Calu3 (cell line): ENCODE measurements around the gene TCF7L2. TPM values are rescaled to one million over a fixed set of nuclear protein-coding genes. Genes with fewer than 3 reads are reported as not detected.

Experiments
- BruUV-seq: library from RNA; stranded (reverse); fragments of 400-500 nt; replicated peaks from 2 replicates; lab custom pipeline; 2021; lab: Mats Ljungman, UMichigan
- CTCF ChIA-PET: fragments of 300-600 bp; sonication (Branson Sonifier 250); formaldehyde crosslinking; loops from one replicate; lab custom pipeline; 2022; ENCODE audit warnings: antibody characterized with exemption; lab: Charles Lee
- DNase-seq: peaks from one replicate; pipeline ENCODE4 v3.0.0; 2022
- H3K27ac Mint-ChIP-seq: one replicate; pipeline ENCODE4 v1.8.0; 2022; ENCODE audit warnings: mixed read lengths; ENCODE audit not compliant: unreplicated experiment
- H3K27me3 Mint-ChIP-seq: one replicate; pipeline ENCODE4 v1.8.0; 2022; ENCODE audit warnings: mixed read lengths; ENCODE audit not compliant: unreplicated experiment
- H3K36me3 Mint-ChIP-seq: one replicate; pipeline ENCODE4 v1.8.0; 2022; ENCODE audit warnings: mild to moderate bottlenecking, moderate library complexity, mixed read lengths; ENCODE audit not compliant: insufficient read depth, unreplicated experiment
- H3K4me1 Mint-ChIP-seq: one replicate; pipeline ENCODE4 v1.8.0; 2022; ENCODE audit warnings: mild to moderate bottlenecking, low read depth, mixed read lengths; ENCODE audit not compliant: unreplicated experiment
- H3K4me3 Mint-ChIP-seq: one replicate; pipeline ENCODE4 v1.8.0; 2022; ENCODE audit warnings: mild to moderate bottlenecking, low read depth, moderate library complexity, mixed read lengths; ENCODE audit not compliant: unreplicated experiment
- H3K9me3 Mint-ChIP-seq: one replicate; pipeline ENCODE4 v1.8.0; 2022; ENCODE audit warnings: low read depth, mixed read lengths; ENCODE audit not compliant: unreplicated experiment
- CTCF ChIP-seq: fragments of 200-600 bp; IDR thresholded peaks from one replicate; pipeline ENCODE4 v1.8.0; 2022; ENCODE audit warnings: antibody characterized with exemption; ENCODE audit not compliant: unreplicated experiment
- intact Hi-C: fragments of 100-400 bp; cut with micrococcal nuclease; formaldehyde crosslinking; loops from one replicate; pipeline ENCODE4 v1.10.0; 2022; ENCODE audit not compliant: unreplicated experiment
- total RNA-seq: library from RNA; stranded (reverse); gene quantifications from 2 replicates; pipeline ENCODE4 v1.2.3, GENCODE V29; 2022

Gene TCF7L2
- total RNA-seq, 1 experiment from 2014 or later: 36.6 TPM

- H3K27me3 Mint-ChIP-seq: no peaks in the 10 kb centered on the region
- DNase-seq: no peak
- peaks cover 61% of the 10 kb centered on the region for H3K36me3 Mint-ChIP-seq
- intact Hi-C loops: no loop called here
- BruUV-seq: no TSS peak
- peaks cover 72% of the 10 kb centered on the region for H3K4me1 Mint-ChIP-seq
- TF ChIP-seq CTCF: no peak
- CTCF ChIA-PET: no interaction called here
- no peaks in the 10 kb centered on the region for H3K9me3 Mint-ChIP-seq
- H3K27ac Mint-ChIP-seq: no peak overlapping the region
- no peak overlapping the region for H3K4me3 Mint-ChIP-seq
These were observed 12.3 kb downstream of the TCF7L2 start for GRCh38 chr10:112962343-112962742.

GRCh38 chr10:112963835-112964234 is 13.8 kb downstream of the TCF7L2 start:
- H3K36me3 Mint-ChIP-seq: peaks cover 47% of the 10 kb centered on the region
- H3K27me3 Mint-ChIP-seq: no peaks in the 10 kb centered on the region
- no peak for DNase-seq
- TF ChIP-seq CTCF: no peak
- no TSS peak for BruUV-seq
- H3K27ac Mint-ChIP-seq: no peak overlapping the region
- intact Hi-C loops: no loop called here
- CTCF ChIA-PET: no interaction called here
- H3K9me3 Mint-ChIP-seq: no peaks in the 10 kb centered on the region
- H3K4me1 Mint-ChIP-seq: peaks cover 57% of the 10 kb centered on the region
- no peak overlapping the region for H3K4me3 Mint-ChIP-seq

- Mint-ChIP-seq H3K4me1 (peaks cover 56% of the 10 kb centered on the region), H3K9me3 (no peaks in the 10 kb centered on the region), H3K27ac (no peak overlapping the region), H3K27me3 (no peaks in the 10 kb centered on the region), H3K36me3 (peaks cover 44% of the 10 kb centered on the region), H3K4me3 (no peak overlapping the region)
- intact Hi-C loops: no loop called here
- no TSS peak for BruUV-seq
- DNase-seq: no peak
- TF ChIP-seq CTCF: no peak
- CTCF ChIA-PET: no interaction called here
These were observed 14.4 kb downstream of the TCF7L2 start for GRCh38 chr10:112964482-112964881.

- H3K36me3 Mint-ChIP-seq: peaks cover 31% of the 10 kb centered on the region
- CTCF ChIA-PET: no interaction called here
- no peak for TF ChIP-seq CTCF
- BruUV-seq: no TSS peak
- H3K27me3 Mint-ChIP-seq: no peaks in the 10 kb centered on the region
- H3K27ac Mint-ChIP-seq: no peak overlapping the region
- intact Hi-C loops: no loop called here
- H3K4me1 Mint-ChIP-seq: peaks cover 41% of the 10 kb centered on the region
- H3K4me3 Mint-ChIP-seq: no peak overlapping the region
- H3K9me3 Mint-ChIP-seq: no peaks in the 10 kb centered on the region
- no peak for DNase-seq
These were observed 16.3 kb downstream of the TCF7L2 start for GRCh38 chr10:112966194-112966855.
